Suprapubic skin (tissue), 3 donors: ENCODE measurements around the gene NSF.

Experiments used
- CTCF ChIP-seq, 2 donors: fragments of 200-600 bp in 1 of 2; fragments of 450-650 bp in 1 of 2; sonication (generic) in 1 of 2; IDR thresholded peaks; one replicate each; pipeline ENCODE4 v1.5.1; 2016 to 2019; ENCODE audit warnings: antibody characterized with exemption in 2 of 2, mild to moderate bottlenecking in 1 of 2, moderate library complexity in 1 of 2
- EP300 ChIP-seq: sonication (generic); formaldehyde crosslinking; IDR thresholded peaks from one replicate; pipeline ENCODE4 v1.6.1; 2017; ENCODE audit warnings: antibody characterized with exemption
- POLR2A ChIP-seq, 2 donors: fragments of 450-650 bp; IDR thresholded peaks; one replicate each; pipeline ENCODE4 v1.6.1; 2017; ENCODE audit warnings: antibody characterized with exemption in 2 of 2, mild to moderate bottlenecking in 2 of 2, moderate library complexity in 2 of 2

GRCh38 chr17:46738544-46738943, 148.1 kb downstream of the NSF start:
- no peak for TF ChIP-seq CTCF (IDR thresholded peaks at IDR 0.05)
- TF ChIP-seq POLR2A (IDR thresholded peaks at IDR 0.05): no peak
- TF ChIP-seq EP300: no peak
